ENCODE data around the gene CAMTA1. TPM values are rescaled to one million over a fixed set of nuclear protein-coding genes. Genes with fewer than 3 reads are reported as not detected.

CAMTA1 gene
- total RNA-seq, 1 experiment from 2014 or later = 69.5 TPM

GRCh38 chr1:7315316-7315715, 530.1 kb downstream of the CAMTA1 start:
- Histone ChIP-seq H2AFZ (ENCODE audit: low read depth, low read length, poor library complexity, severe bottlenecking) (no peak overlapping the region), H3K79me2 (ENCODE audit: insufficient read depth, low read length) (no peaks in the 10 kb centered on the region), H3K9me2 (ENCODE audit: insufficient read depth) (no peaks in the 10 kb centered on the region), H3K27me3 (ENCODE audit: insufficient read depth, low read length) (no peaks in the 10 kb centered on the region), H3K4me3 (replicated peaks in 1 of 2; ENCODE audit: low read depth in 1 of 2, low read length in 2 of 2) (no peak overlapping the region), H3K9ac (ENCODE audit: low read length) (no peak overlapping the region), H4K20me1 (ENCODE audit: insufficient read depth) (no peaks in the 10 kb centered on the region), H3K9me3 (ENCODE audit: control insufficient read depth in 1 of 2, insufficient read depth in 1 of 2, low read depth in 1 of 2, low read length in 2 of 2) (no peaks in the 10 kb centered on the region), H3K36me3 (ENCODE audit: control insufficient read depth in 1 of 2, insufficient read depth in 2 of 2, low read length in 2 of 2) (no peaks in the 10 kb centered on the region), H3K4me2 (ENCODE audit: low read length) (no peak overlapping the region), H3K27ac (ENCODE audit: low read depth, low read length) (no peak overlapping the region), H3K4me1 (ENCODE audit: control insufficient read depth in 1 of 2, insufficient read depth in 2 of 2, low read length in 2 of 2) (peaks cover 15 to 29% of the 10 kb centered on the region in 2 experiments; a peak in 3 of 4 replicates)
- ChIA-PET POLR2A (no interaction called here), RAD21 (ENCODE audit: low non-redundant PET in 1 of 2, low total read pairs in 2 of 2, uncharacterized antibody in 2 of 2, unreplicated experiment in 2 of 2) (no interaction called here), CTCF (no interaction called here)
- no peak for DNase-seq (ENCODE audit: low read depth, low spot score)
- BruUV-seq (replicated peaks) = no TSS peak
- no peak for TF ChIP-seq POLR2A (IDR thresholded peaks at IDR 0.05; ENCODE audit: borderline replicate concordance, extremely low read depth, insufficient read depth, insufficient read length)
- TF ChIP-seq MAX (IDR thresholded peaks at IDR 0.05) = no peak
- TF ChIP-seq SIN3A (IDR thresholded peaks at IDR 0.05; ENCODE audit: low read depth) = no peak
- no peak for TF ChIP-seq SRF (IDR thresholded peaks at IDR 0.05; ENCODE audit: low read depth)
- no peak for TF ChIP-seq SP1 (IDR thresholded peaks at IDR 0.05; ENCODE audit: low read depth)
- no peak for TF ChIP-seq CTCF (IDR thresholded peaks at IDR 0.05 in 2 of 3, conservative IDR thresholded peaks at IDR 0.05 in 1 of 3; ENCODE audit: borderline replicate concordance in 1 of 3, insufficient read depth in 1 of 3, low read depth in 2 of 3, low read length in 2 of 3)
- no peak for TF ChIP-seq JUND (IDR thresholded peaks at IDR 0.05)
- TF ChIP-seq ATF3 (IDR thresholded peaks at IDR 0.05) = no peak
- TF ChIP-seq CBX3 (IDR thresholded peaks at IDR 0.05; ENCODE audit: low read depth) = no peak
- no peak for TF ChIP-seq FOSL1 (IDR thresholded peaks at IDR 0.05; ENCODE audit: low read depth)
- no peak for TF ChIP-seq EZH2 (IDR thresholded peaks at IDR 0.05)
- TF ChIP-seq EZH2phosphoT487 (IDR thresholded peaks at IDR 0.05; ENCODE audit: borderline replicate concordance) = no peak
- no peak for TF ChIP-seq ZBTB33 (IDR thresholded peaks at IDR 0.05; ENCODE audit: extremely low read depth, insufficient replicate concordance, low read length)
- TF ChIP-seq YY1 (IDR thresholded peaks at IDR 0.05; ENCODE audit: extremely low read depth, insufficient replicate concordance, low read depth, low read length) = no peak
- TF ChIP-seq CEBPB (IDR thresholded peaks at IDR 0.05; ENCODE audit: low read depth) = no peak
- TF ChIP-seq ZFX (IDR thresholded peaks at IDR 0.05) = no peak
- no peak for TF ChIP-seq REST (IDR thresholded peaks at IDR 0.05; ENCODE audit: low read depth)
- TF ChIP-seq ZNF274 (IDR thresholded peaks at IDR 0.05; ENCODE audit: low read depth, low read length) = no peak
- no peak for TF ChIP-seq ELF1 (IDR thresholded peaks at IDR 0.05; ENCODE audit: borderline replicate concordance, low read depth)
- ATAC-seq = no peak
- intact Hi-C loops (cut with micrococcal nuclease) = no loop called here

Data from HCT116 (cell line).